Mucosa of descending colon (tissue), 3 donors: Measurements from ENCODE around the gene PLB1. TPM values are rescaled to one million over a fixed set of nuclear protein-coding genes. Genes with fewer than 3 reads are reported as not detected.

Experiments used
- ATAC-seq: fragments of 200-7000 bp; cut with Tn5 transposase; one replicate; pipeline ENCODE4 v1.9.1; 2020; ENCODE audit warnings: mild to moderate bottlenecking, moderate library complexity
- DNase-seq, 3 donors: peaks; one replicate each; pipeline ENCODE4 v3.0.0-alpha.2; 2020
- H3K36me3 ChIP-seq: fragments of 200-600 bp; one replicate; pipeline ENCODE4 v1.8.0; 2021; ENCODE audit warnings: low read depth, mild to moderate bottlenecking
- H3K4me1 ChIP-seq: fragments of 200-600 bp; one replicate; pipeline ENCODE4 v1.8.0; 2021; ENCODE audit warnings: low read depth, mild to moderate bottlenecking
- H3K4me3 ChIP-seq: fragments of 200-600 bp; one replicate; pipeline ENCODE4 v1.8.0; 2021; ENCODE audit warnings: mild to moderate bottlenecking
- H3K9me3 ChIP-seq: fragments of 200-600 bp; one replicate; pipeline ENCODE4 v1.8.0; 2021; ENCODE audit warnings: mild to moderate bottlenecking
- intact Hi-C, 2 donors: fragments of 100-400 bp; cut with DNase I in 1 of 2; cut with micrococcal nuclease in 1 of 2; formaldehyde crosslinking; loops; one replicate each; pipeline versions ENCODE4 v1.11.0 to v1.11.1; 2022; cut with DNase I, micrococcal nuclease
- total RNA-seq, 3 donors: library from RNA; stranded (reverse); fragmentation: NEBNext Ultra II Directional in 2 of 3; extraction: Animal tissue kit (Norgen Biotek cat#: 25700) in 2 of 3; gene quantifications; one replicate each; pipeline versions ENCODE4 v1.2.1 to v1.2.4, GENCODE V29; 2021 to 2023
- TF ChIP-seq, protein P1 (sequence below): fragments of 200-600 bp; IDR thresholded peaks from one replicate; pipeline ENCODE4 v1.8.0; 2022; ENCODE audit warnings: antibody characterized with exemption, mild to moderate bottlenecking
- donor health status: DM: no; HTN: no; CAD: no; lungs with moderate emphysema.
- donor health status: DM: no; HTN: no; CAD: no.
- donor health status: DM: no; HTN: yes; CAD: no.

The PLB1 gene
- total RNA-seq, 3 donors from 2014 or later, result 2.4 to 4.9 (median 3.6) TPM

GRCh38 chr2:28613633-28614501 lies 118.0 kb downstream of the PLB1 start:
- TF ChIP-seq, protein P1, sequence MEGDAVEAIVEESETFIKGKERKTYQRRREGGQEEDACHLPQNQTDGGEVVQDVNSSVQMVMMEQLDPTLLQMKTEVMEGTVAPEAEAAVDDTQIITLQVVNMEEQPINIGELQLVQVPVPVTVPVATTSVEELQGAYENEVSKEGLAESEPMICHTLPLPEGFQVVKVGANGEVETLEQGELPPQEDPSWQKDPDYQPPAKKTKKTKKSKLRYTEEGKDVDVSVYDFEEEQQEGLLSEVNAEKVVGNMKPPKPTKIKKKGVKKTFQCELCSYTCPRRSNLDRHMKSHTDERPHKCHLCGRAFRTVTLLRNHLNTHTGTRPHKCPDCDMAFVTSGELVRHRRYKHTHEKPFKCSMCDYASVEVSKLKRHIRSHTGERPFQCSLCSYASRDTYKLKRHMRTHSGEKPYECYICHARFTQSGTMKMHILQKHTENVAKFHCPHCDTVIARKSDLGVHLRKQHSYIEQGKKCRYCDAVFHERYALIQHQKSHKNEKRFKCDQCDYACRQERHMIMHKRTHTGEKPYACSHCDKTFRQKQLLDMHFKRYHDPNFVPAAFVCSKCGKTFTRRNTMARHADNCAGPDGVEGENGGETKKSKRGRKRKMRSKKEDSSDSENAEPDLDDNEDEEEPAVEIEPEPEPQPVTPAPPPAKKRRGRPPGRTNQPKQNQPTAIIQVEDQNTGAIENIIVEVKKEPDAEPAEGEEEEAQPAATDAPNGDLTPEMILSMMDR, result no peak
- Histone ChIP-seq H3K9me3 (no peaks in the 10 kb centered on the region), H3K36me3 (no peaks in the 10 kb centered on the region), H3K4me1 (peaks cover 3% of the 10 kb centered on the region), H3K4me3 (no peak overlapping the region)
- intact Hi-C loops, result no loop called here
- no peak for ATAC-seq
- DNase-seq, result no peak

DNA sequence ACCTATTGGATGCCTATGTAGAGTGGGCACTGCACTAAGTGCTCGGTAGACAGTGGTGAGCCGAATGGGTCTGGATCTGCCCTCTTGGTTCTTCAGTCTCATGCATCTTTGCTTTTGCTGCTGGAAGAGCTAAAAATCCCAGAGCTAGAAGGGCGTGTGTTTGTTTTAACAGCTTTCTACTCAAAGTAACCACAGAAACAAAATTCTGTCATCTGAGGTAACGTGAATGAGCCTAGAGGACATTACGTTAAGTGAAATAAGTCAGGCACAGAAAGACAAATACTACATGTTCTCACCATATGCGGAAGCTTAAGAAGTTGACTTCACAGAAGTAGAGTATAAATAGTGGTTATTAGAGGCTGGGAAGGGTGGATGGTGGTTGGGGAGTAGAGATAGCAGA lies 119.8 kb downstream of the PLB1 start:
- no peak for DNase-seq
- Histone ChIP-seq H3K4me3 (no peak overlapping the region), H3K36me3 (no peaks in the 10 kb centered on the region), H3K4me1 (peaks cover 8% of the 10 kb centered on the region), H3K9me3 (no peaks in the 10 kb centered on the region)
- intact Hi-C loops, result no loop called here
- no peak for ATAC-seq
- TF ChIP-seq, protein P1, result no peak

GRCh38 chr2:28616396-28616999 lies 120.6 kb downstream of the PLB1 start:
- Histone ChIP-seq H3K9me3 (no peaks in the 10 kb centered on the region), H3K4me1 (peaks cover 16% of the 10 kb centered on the region), H3K4me3 (no peak overlapping the region), H3K36me3 (no peaks in the 10 kb centered on the region)
- DNase-seq, result no peak
- no peak for ATAC-seq
- TF ChIP-seq, protein P1, result no peak
- intact Hi-C loops, result no loop called here

- no peak for DNase-seq
- peaks cover 25% of the 10 kb centered on the region for H3K4me1 ChIP-seq
Measured at GRCh38 chr2:28617502-28618184, 121.8 kb downstream of the PLB1 start.

More at GRCh38 chr2:28617502-28618184, 121.8 kb downstream of the PLB1 start:
- TF ChIP-seq, protein P1, result no peak
- intact Hi-C loops, result no loop called here
- H3K9me3 ChIP-seq, result no peaks in the 10 kb centered on the region
- no peak overlapping the region for H3K4me3 ChIP-seq
- no peaks in the 10 kb centered on the region for H3K36me3 ChIP-seq
- no peak for ATAC-seq
